ENCODE results near the gene SH3RF2. TPM values are rescaled to one million over a fixed set of nuclear protein-coding genes. Genes with fewer than 3 reads are reported as not detected.
A peak's percentile ranks its signal among the peaks of the same experiment; 100 is the strongest.

Gene SH3RF2
- total RNA-seq, 1 donor from 2014 or later: 376 TPM

DNA sequence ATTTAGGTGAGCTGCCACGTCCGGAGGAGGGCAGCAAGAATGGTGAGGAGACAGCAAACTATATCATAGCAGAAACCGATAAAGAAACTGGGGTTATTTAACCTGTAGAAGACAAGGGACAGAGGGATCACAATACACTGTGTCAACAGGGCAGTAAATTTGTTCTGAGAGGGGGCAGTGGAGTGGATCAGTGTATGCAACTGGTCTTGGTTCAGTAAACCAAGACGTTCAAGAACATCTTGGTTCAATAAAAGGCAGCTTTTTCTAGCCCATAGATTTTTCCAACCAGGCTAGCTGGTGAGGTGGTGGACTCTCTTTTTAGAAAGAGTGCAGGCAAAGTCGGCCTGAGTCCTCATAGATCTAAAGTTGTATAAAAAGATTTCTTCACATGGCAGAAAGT is 113.7 kb downstream of the SH3RF2 start:
- Histone ChIP-seq H3K9me3 (replicated peaks) (no peaks in the 10 kb centered on the region), H3K4me3 (no peak overlapping the region), H3K4me1 (peaks cover 22% of the 10 kb centered on the region), H3K27me3 (ENCODE audit: low read depth) (no peaks in the 10 kb centered on the region), H3K27ac (replicated peaks) (no peak overlapping the region), H3K36me3 (no peaks in the 10 kb centered on the region)
- no peak for DNase-seq
- intact Hi-C loops (cut with micrococcal nuclease): no loop called here
- TF ChIP-seq, protein P1, sequence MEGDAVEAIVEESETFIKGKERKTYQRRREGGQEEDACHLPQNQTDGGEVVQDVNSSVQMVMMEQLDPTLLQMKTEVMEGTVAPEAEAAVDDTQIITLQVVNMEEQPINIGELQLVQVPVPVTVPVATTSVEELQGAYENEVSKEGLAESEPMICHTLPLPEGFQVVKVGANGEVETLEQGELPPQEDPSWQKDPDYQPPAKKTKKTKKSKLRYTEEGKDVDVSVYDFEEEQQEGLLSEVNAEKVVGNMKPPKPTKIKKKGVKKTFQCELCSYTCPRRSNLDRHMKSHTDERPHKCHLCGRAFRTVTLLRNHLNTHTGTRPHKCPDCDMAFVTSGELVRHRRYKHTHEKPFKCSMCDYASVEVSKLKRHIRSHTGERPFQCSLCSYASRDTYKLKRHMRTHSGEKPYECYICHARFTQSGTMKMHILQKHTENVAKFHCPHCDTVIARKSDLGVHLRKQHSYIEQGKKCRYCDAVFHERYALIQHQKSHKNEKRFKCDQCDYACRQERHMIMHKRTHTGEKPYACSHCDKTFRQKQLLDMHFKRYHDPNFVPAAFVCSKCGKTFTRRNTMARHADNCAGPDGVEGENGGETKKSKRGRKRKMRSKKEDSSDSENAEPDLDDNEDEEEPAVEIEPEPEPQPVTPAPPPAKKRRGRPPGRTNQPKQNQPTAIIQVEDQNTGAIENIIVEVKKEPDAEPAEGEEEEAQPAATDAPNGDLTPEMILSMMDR (IDR thresholded peaks at IDR 0.05; ENCODE audit: borderline replicate concordance): no peak

DNA sequence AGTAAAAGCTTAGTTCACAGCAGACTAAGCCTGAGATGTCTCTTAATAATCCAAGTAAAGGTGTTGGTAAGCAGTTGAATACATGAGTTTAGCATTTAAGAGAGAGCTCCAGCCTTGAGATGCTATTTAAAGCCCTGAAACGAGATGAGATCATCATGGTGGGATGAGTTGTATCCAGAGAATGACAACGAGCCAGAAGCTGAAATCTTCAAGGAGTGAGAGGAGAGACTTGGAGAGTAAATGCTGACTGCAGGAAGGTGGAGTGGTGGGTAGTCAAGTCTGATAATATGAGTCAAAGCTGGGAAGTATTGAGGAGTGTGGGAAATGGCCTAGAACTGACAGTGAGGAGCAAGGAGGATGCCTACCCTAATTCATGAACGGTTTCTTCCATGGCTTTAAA is 115.3 kb downstream of the SH3RF2 start:
- Histone ChIP-seq H3K27ac (replicated peaks) (no peak overlapping the region), H3K36me3 (no peaks in the 10 kb centered on the region), H3K27me3 (ENCODE audit: low read depth) (no peaks in the 10 kb centered on the region), H3K4me3 (no peak overlapping the region), H3K4me1 (peaks cover 22% of the 10 kb centered on the region), H3K9me3 (replicated peaks) (no peaks in the 10 kb centered on the region)
- DNase-seq: no peak
- TF ChIP-seq, protein P1 (IDR thresholded peaks at IDR 0.05; ENCODE audit: borderline replicate concordance): no peak
- intact Hi-C loops (cut with micrococcal nuclease): no loop called here

- Histone ChIP-seq H3K4me3 (no peak overlapping the region), H3K27ac (replicated peaks) (no peak overlapping the region), H3K9me3 (replicated peaks) (no peaks in the 10 kb centered on the region), H3K4me1 (peaks cover 12% of the 10 kb centered on the region), H3K27me3 (ENCODE audit: low read depth) (no peaks in the 10 kb centered on the region), H3K36me3 (no peaks in the 10 kb centered on the region)
- DNase-seq: no peak
- intact Hi-C loops (cut with micrococcal nuclease): no loop called here
- TF ChIP-seq, protein P1 (IDR thresholded peaks at IDR 0.05; ENCODE audit: borderline replicate concordance): peak; percentile 36
These were observed 116.4 kb downstream of the SH3RF2 start for GRCh38 chr5:146052780-146053179.

GRCh38 chr5:146055432-146055831 is 119.1 kb downstream of the SH3RF2 start:
- Histone ChIP-seq H3K9me3 (replicated peaks) (no peaks in the 10 kb centered on the region), H3K36me3 (no peaks in the 10 kb centered on the region), H3K4me1 (peaks cover 6% of the 10 kb centered on the region), H3K27me3 (ENCODE audit: low read depth) (no peaks in the 10 kb centered on the region), H3K27ac (replicated peaks) (no peak overlapping the region), H3K4me3 (no peak overlapping the region)
- no peak for DNase-seq
- intact Hi-C loops (cut with micrococcal nuclease): no loop called here
- TF ChIP-seq, protein P1 (IDR thresholded peaks at IDR 0.05; ENCODE audit: borderline replicate concordance): no peak

DNA sequence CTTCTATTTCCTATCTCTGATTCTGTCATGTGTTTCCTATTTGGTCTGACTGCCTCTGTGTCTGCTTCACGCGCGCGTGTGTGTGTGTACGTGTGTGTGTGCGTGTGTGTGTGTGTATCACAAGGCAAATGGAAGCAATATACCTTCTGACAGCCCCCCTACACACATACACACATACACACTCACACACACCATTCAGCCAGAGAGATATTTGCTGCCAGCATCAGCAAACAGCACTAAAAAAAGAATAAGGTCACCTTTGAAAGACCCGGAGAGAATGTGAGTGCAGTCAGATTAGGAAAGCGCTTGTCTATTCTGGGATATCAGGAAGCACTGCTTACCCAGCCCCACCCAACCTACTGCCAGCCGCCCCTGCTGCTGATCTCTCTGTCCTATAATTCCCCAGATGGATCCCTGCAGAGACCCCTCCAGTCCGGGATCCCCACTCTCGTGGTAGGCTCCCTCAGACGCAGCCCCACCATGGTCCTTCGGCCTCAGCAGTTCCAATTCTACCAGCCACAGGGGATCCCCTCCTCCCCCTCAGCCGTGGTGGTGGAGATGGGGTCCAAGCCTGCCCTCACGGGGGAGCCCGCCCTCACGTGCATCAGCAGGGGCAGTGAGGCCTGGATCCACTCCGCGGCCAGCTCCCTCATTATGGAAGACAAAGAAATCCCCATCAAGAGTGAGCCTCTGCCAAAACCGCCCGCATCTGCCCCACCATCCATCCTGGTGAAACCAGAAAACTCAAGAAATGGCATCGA is 123.3 kb downstream of the SH3RF2 start:
- H3K4me3 ChIP-seq: peak overlapping the region; percentile 66
- H3K36me3 ChIP-seq: peaks cover 16% of the 10 kb centered on the region
- H3K9me3 ChIP-seq (replicated peaks): no peaks in the 10 kb centered on the region
- DNase-seq: peak; percentile 62
- peaks cover 26% of the 10 kb centered on the region for H3K4me1 ChIP-seq
- peak overlapping the region; percentile 93 for H3K27ac ChIP-seq (replicated peaks)
- TF ChIP-seq, protein P1 (IDR thresholded peaks at IDR 0.05; ENCODE audit: borderline replicate concordance): no peak
- intact Hi-C loops (cut with micrococcal nuclease): no loop called here
- H3K27me3 ChIP-seq (ENCODE audit: low read depth): no peaks in the 10 kb centered on the region

All from left ventricle myocardium inferior (tissue), 1 donor.